K562 (cell line): ENCODE data around the gene PDE11A. TPM values are rescaled to one million over a fixed set of nuclear protein-coding genes. Genes with fewer than 3 reads are reported as not detected.

Source experiments
- ATAC-seq: fragments of 200-7000 bp; cut with Tn5 transposase; 3 replicates; pipeline ENCODE4 v1.9.1; 2020; ENCODE audit warnings: moderate library complexity
- BruUV-seq: library from RNA; stranded (reverse); fragments of 400-500 nt; replicated peaks from 2 replicates; lab custom pipeline; 2021; lab: Mats Ljungman, UMichigan
- CTCF ChIA-PET: fragments of 300-600 bp; formaldehyde crosslinking; extraction: SDS; loops from one replicate; lab custom pipeline; 2021; ENCODE audit warnings: low intra/inter-chr PET ratio; lab: Yijun Ruan, JAX
- POLR2A ChIA-PET: fragments of 300-600, 350-650 bp; sonication (Branson Sonifier 250); formaldehyde crosslinking; extraction: SDS; loops from one replicate; lab custom pipeline; 2021; ENCODE audit warnings: antibody characterized with exemption, inconsistent platforms; lab: Yijun Ruan, JAX
- DNase-seq, 4 experiments: peaks; one replicate each; pipeline versions ENCODE4 v3.0.0 to v3.0.0-alpha.2; 2011 to 2018; ENCODE audit warnings: low spot score in 3 of 4, mixed read lengths in 3 of 4; ENCODE audit errors: extremely low read depth in 1 of 4
- FAIRE-seq: peaks from 2 replicates; lab custom pipeline; 2011; peaks lifted over from hg19 to GRCh38; lab: Jason Lieb, UNC
- H2AFZ ChIP-seq: 2 replicates; pipeline ENCODE4 v1.6.0; 2011; ENCODE audit warnings: low read depth, low read length, control low read depth, inconsistent platforms
- H3K27ac ChIP-seq: fragments of 200-600 bp; 3 replicates; pipeline ENCODE4 v1.8.0; 2011; ENCODE audit warnings: low read depth, mild to moderate bottlenecking, control low read depth, inconsistent platforms, low read length, moderate library complexity, mixed read lengths; ENCODE audit errors: extremely low read depth
- H3K27me3 ChIP-seq, 2 experiments: fragments of 300-600 bp in 1 of 2; 2 replicates in 1 of 2; 3 replicates in 1 of 2; pipeline versions ENCODE4 v1.6.0 to v1.8.0; 2011; ENCODE audit warnings: inconsistent platforms in 2 of 2, low read length in 2 of 2, mild to moderate bottlenecking in 1 of 2, mixed read lengths in 1 of 2, moderate library complexity in 1 of 2; ENCODE audit not compliant: control insufficient read depth in 2 of 2, insufficient read depth in 2 of 2
- H3K36me3 ChIP-seq: fragments of 300-600 bp; 3 replicates; pipeline ENCODE4 v1.8.0; 2011; ENCODE audit warnings: mild to moderate bottlenecking, low read length, inconsistent platforms; ENCODE audit not compliant: control insufficient read depth, insufficient read depth
- H3K4me1 ChIP-seq, 2 experiments: fragments of 200-600 bp in 1 of 2; replicated peaks in 1 of 2; 2 replicates in 1 of 2; 3 replicates in 1 of 2; pipeline versions ENCODE4 v1.5.1 to v1.8.0; 2011; ENCODE audit warnings: inconsistent platforms in 2 of 2, low read length in 2 of 2, mild to moderate bottlenecking in 1 of 2, mixed read lengths in 1 of 2, moderate library complexity in 1 of 2; ENCODE audit not compliant: control insufficient read depth in 2 of 2, insufficient read depth in 2 of 2
- H3K4me2 ChIP-seq: 2 replicates; pipeline ENCODE4 v1.6.1; 2011; ENCODE audit warnings: low read length, control low read depth, inconsistent platforms, mixed read lengths; ENCODE audit not compliant: insufficient read depth
- H3K4me3 ChIP-seq: fragments of 200-600 bp; sonication (generic), shearing (Covaris generic); 2 replicates; pipeline ENCODE4 v1.5.1; 2016; ENCODE audit warnings: control low read depth, inconsistent platforms
- H3K79me2 ChIP-seq: fragments of 200-600 bp; 3 replicates; pipeline ENCODE4 v1.8.0; 2011; ENCODE audit warnings: low read length, inconsistent platforms; ENCODE audit not compliant: control insufficient read depth, insufficient read depth
- H3K9ac ChIP-seq, 2 experiments: 2 replicates each; pipeline versions ENCODE4 v1.6.0 to v1.6.1; 2011; ENCODE audit warnings: low read depth in 2 of 2, low read length in 2 of 2, control low read depth in 1 of 2, inconsistent platforms in 1 of 2, mild to moderate bottlenecking in 1 of 2, mixed read lengths in 1 of 2; ENCODE audit not compliant: insufficient read depth in 1 of 2
- H3K9me1 ChIP-seq: one replicate; pipeline ENCODE4 v1.6.0; 2011; ENCODE audit warnings: inconsistent platforms, mild to moderate bottlenecking, low read length, moderate library complexity; ENCODE audit not compliant: control insufficient read depth, insufficient read depth
- H3K9me3 ChIP-seq: replicated peaks from 2 replicates; pipeline ENCODE4 v1.5.1; 2011; ENCODE audit warnings: low read depth, low read length, inconsistent platforms; ENCODE audit not compliant: control insufficient read depth, insufficient read depth
- H4K20me1 ChIP-seq: replicated peaks from 2 replicates; pipeline ENCODE4 v1.6.1; 2011; ENCODE audit warnings: low read length, inconsistent platforms, mixed read lengths; ENCODE audit not compliant: control insufficient read depth, insufficient read depth
- CBFA2T3 ChIP-seq: fragments of 450-650 bp; IDR thresholded peaks from 2 replicates; pipeline ENCODE4 v1.6.1; 2017
- CGGBP1 ChIP-seq: fragments of 250-450 bp; sonication (Bioruptor Pico); IDR thresholded peaks from 2 replicates; pipeline ENCODE4 v1.9.0; 2021; ENCODE audit warnings: mild to moderate bottlenecking
- HMGN3 ChIP-seq: IDR thresholded peaks from 2 replicates; pipeline ENCODE4 v1.6.1; 2011; ENCODE audit warnings: borderline replicate concordance, low read depth, mild to moderate bottlenecking, mixed read lengths, low read length; ENCODE audit not compliant: insufficient read length; ENCODE audit errors: extremely low read depth
- KLF1 ChIP-seq: fragments of 450-650 bp; IDR thresholded peaks from 2 replicates; pipeline ENCODE4 v1.6.1; 2016; ENCODE audit warnings: missing genetic modification characterization, missing compliant biosample characterization
- NBN ChIP-seq: fragments of 450-650 bp; IDR thresholded peaks from 2 replicates; pipeline ENCODE4 v1.6.1; 2016; ENCODE audit warnings: low read depth, mild to moderate bottlenecking
- PTTG1 ChIP-seq: fragments of 450-650 bp; IDR thresholded peaks from 2 replicates; pipeline ENCODE4 v1.6.1; 2016; ENCODE audit warnings: low read depth, mild to moderate bottlenecking, missing genetic modification characterization, missing compliant biosample characterization
- ZKSCAN1 ChIP-seq: fragments of 150-350 bp; IDR thresholded peaks from 2 replicates; pipeline ENCODE4 v1.6.1; 2016; ENCODE audit warnings: low read depth, low read length
- ZNF143 ChIP-seq: sonication (generic); formaldehyde crosslinking; IDR thresholded peaks from 2 replicates; pipeline ENCODE4 v1.9.0; 2022; ENCODE audit warnings: mild to moderate bottlenecking, missing genetic modification reagents
- ZNF57 ChIP-seq: fragments of 450-650 bp; formaldehyde crosslinking; IDR thresholded peaks from 2 replicates; pipeline ENCODE4 v1.4.0; 2020; ENCODE audit warnings: mild to moderate bottlenecking, moderate library complexity
- WGBS: fragments of 100-300 bp; shearing (Covaris generic); methylation state at CpG from one replicate; pipeline ENCODE4 v1.1.6; 2016; ENCODE audit warnings: low coverage, mixed read lengths; ENCODE audit not compliant: insufficient coverage; ENCODE audit errors: missing lambda C conversion rate; 5-methylcytosine and 5-hydroxymethylcytosine counted together
- in situ Hi-C: fragments of 300-500 bp; cut with MboI; formaldehyde crosslinking; loops from 4 replicates; pipeline ENCODE4 v1.15.0; 2018; ENCODE audit warnings: inconsistent platforms, mixed read lengths
- intact Hi-C: fragments of 100-400 bp; cut with micrococcal nuclease; formaldehyde crosslinking; loops from 2 replicates; pipeline ENCODE4 v1.14.2; 2022
- polyA plus RNA-seq, 8 experiments: library from polyadenylated mRNA; depleted of rRNA in 4 of 8; stranded (reverse) in 5 of 8; unstranded in 3 of 8; fragments of >200 nt; fragmentation: Nextera tagmentation in 2 of 8; fragmentation: Illumina TruSeq in 1 of 8; extraction: Ambion mirVana in 2 of 8; extraction: Trizol in 1 of 8; gene quantifications; 2 replicates each; pipeline versions ENCODE4 v1.2.1 to v1.2.3, GENCODE V29; 2011 to 2014; ENCODE audit warnings: inconsistent platforms in 1 of 8, missing spikeins in 1 of 8
- total RNA-seq, 7 experiments: library from RNA; depleted of rRNA in 6 of 7; stranded (reverse); fragments of >200 nt in 6 of 7; fragmentation: Illumina TruSeq in 2 of 7; extraction: Trizol in 2 of 7; gene quantifications; 2 replicates each; pipeline versions ENCODE4 v1.2.1 to v1.2.3, GENCODE V29; 2011 to 2021; ENCODE audit warnings: low replicate concordance in 1 of 7
- TF ChIP-seq, protein P1 (sequence below): fragments of 250-450 bp; sonication (Bioruptor Pico); IDR thresholded peaks from 2 replicates; pipeline ENCODE4 v1.4.0; 2020; ENCODE audit warnings: mild to moderate bottlenecking, moderate library complexity

Gene PDE11A
- total and polyA plus RNA-seq, 9 of the 15 experiments (the other 6 are each of a cell fraction or from before 2014, with no cell fraction given) = 3.2 to 22.1 (median 5.7) TPM

- peaks cover 0 to 7% of the 10 kb centered on the region in 2 experiments; a peak in 3 of 5 replicates for H3K4me1 ChIP-seq
- H3K9ac ChIP-seq = no peak overlapping the region
- H3K36me3 ChIP-seq = no peaks in the 10 kb centered on the region
- no peak overlapping the region for H3K4me3 ChIP-seq
- ChIA-PET CTCF (no interaction called here), POLR2A (no interaction called here)
- DNase-seq (no peak), ATAC-seq (no peak), FAIRE-seq (no peak)
- H2AFZ ChIP-seq = peak overlapping the region; percentile 36; the same call in 1 of the 2 replicates
- no peak overlapping the region for H3K4me2 ChIP-seq
- no peaks in the 10 kb centered on the region for H3K79me2 ChIP-seq
- WGBS = 29% methylated on average over 3 of the region's 3 CpGs
- TF ChIP-seq PTTG1 (tag) (no peak), CBFA2T3 (no peak), HMGN3 (no peak), CGGBP1 (no peak), NBN (no peak), ZNF143 (no peak), ZKSCAN1 (no peak), KLF1 (tag) (no peak), ZNF57 (CRISPR knock-in tag) (no peak)
- TF ChIP-seq, protein P1, sequence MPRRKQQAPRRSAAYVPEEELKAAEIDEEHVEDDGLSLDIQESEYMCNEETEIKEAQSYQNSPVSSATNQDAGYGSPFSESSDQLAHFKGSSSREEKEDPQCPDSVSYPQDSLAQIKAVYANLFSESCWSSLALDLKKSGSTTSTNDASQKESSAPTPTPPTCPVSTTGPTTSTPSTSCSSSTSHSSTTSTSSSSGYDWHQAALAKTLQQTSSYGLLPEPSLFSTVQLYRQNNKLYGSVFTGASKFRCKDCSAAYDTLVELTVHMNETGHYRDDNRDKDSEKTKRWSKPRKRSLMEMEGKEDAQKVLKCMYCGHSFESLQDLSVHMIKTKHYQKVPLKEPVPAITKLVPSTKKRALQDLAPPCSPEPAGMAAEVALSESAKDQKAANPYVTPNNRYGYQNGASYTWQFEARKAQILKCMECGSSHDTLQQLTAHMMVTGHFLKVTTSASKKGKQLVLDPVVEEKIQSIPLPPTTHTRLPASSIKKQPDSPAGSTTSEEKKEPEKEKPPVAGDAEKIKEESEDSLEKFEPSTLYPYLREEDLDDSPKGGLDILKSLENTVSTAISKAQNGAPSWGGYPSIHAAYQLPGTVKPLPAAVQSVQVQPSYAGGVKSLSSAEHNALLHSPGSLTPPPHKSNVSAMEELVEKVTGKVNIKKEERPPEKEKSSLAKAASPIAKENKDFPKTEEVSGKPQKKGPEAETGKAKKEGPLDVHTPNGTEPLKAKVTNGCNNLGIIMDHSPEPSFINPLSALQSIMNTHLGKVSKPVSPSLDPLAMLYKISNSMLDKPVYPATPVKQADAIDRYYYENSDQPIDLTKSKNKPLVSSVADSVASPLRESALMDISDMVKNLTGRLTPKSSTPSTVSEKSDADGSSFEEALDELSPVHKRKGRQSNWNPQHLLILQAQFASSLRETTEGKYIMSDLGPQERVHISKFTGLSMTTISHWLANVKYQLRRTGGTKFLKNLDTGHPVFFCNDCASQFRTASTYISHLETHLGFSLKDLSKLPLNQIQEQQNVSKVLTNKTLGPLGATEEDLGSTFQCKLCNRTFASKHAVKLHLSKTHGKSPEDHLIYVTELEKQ (CRISPR knock-in tag) = no peak
- in situ Hi-C loops (no loop called here), intact Hi-C loops (no loop called here)
- H3K27ac ChIP-seq = no peak overlapping the region
- no peaks in the 10 kb centered on the region for H3K27me3 ChIP-seq
- no peaks in the 10 kb centered on the region for H4K20me1 ChIP-seq
- no TSS peak for BruUV-seq
- no peaks in the 10 kb centered on the region for H3K9me1 ChIP-seq
- H3K9me3 ChIP-seq = no peaks in the 10 kb centered on the region
Observed at GRCh38 chr2:177970670-177971454, 101.7 kb downstream of the PDE11A start.
